HG03520 (cell line): ENCODE data around the gene ST3GAL4.
"Not testable (repeated sequence)": the region's sequence is repeated elsewhere in the genome, so short reads cannot be mapped to it uniquely, and the experiment has no call there.

Experiments used
- ATAC-seq: cut with Tn5 transposase; IDR thresholded peaks from one replicate; pipeline ENCODE4 v1.9.1; 2021; ENCODE audit warnings: mild to moderate bottlenecking, moderate library complexity; ENCODE audit not compliant: unreplicated experiment

Gene ST3GAL4

GRCh38 chr11:126355324-126355925, at the start of gene ST3GAL4:
TSS of gene ST3GAL4 (plus strand) at chr11:126355686. CDS start at chr11:126406156, 50,470 bp downstream.
- peak; percentile 48 for ATAC-seq

DNA sequence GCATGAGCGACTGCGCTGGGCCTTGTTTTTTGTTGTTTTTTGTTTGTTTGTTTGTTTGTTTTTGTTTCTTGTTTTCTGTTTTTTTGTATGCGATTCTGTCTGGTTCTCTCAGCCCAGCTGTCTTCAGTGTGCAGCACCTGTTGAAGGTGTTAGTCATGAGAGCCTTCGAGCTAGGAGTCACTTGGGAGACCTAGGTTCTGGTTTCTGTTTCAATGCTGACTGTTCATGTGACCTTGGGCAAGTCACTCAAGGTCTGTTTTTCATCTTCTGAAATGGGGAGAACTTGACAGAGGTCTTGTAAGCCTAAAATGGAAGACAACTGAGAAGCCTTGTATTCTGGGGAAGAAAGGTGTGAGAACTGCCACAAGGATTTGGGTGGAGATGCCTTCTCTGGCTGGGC, 49.8 kb upstream of the ST3GAL4 start:
- ATAC-seq, result peak; percentile 49

DNA sequence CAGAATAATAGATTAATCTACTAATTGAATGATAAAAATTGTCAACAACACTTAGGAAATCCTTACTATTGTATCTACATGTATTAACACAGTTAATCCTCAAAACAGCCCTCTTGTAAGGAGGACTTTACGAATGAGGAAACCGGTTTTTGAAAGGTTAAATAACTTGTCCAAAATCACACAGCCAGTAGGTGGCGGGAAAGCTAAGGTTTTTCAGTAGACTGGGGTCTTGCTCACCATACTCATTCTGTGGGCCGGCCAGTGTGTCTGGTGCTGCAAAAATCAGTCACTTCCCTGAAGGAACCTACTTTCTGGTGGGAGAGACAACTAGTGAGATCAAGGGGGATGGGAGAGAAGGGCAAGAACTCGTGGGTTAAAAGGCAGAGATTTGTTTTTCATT, 47.8 kb upstream of the ST3GAL4 start:
- ATAC-seq, result no peak

- no peak for ATAC-seq
Observed at GRCh38 chr11:126308271-126308671, 47.2 kb upstream of the ST3GAL4 start.

- ATAC-seq, result not testable (repeated sequence)
Observed at GRCh38 chr11:126308771-126309170, 46.7 kb upstream of the ST3GAL4 start.

GRCh38 chr11:126310200-126310991, 45.1 kb upstream of the ST3GAL4 start:
- ATAC-seq, result peak; percentile 42

GRCh38 chr11:126310992-126311310, 44.5 kb upstream of the ST3GAL4 start:
- ATAC-seq, result no peak

GRCh38 chr11:126311401-126312291, 43.8 kb upstream of the ST3GAL4 start:
- ATAC-seq, result peak; percentile 60

- no peak for ATAC-seq
Observed at GRCh38 chr11:126312961-126313360, 42.5 kb upstream of the ST3GAL4 start.

DNA sequence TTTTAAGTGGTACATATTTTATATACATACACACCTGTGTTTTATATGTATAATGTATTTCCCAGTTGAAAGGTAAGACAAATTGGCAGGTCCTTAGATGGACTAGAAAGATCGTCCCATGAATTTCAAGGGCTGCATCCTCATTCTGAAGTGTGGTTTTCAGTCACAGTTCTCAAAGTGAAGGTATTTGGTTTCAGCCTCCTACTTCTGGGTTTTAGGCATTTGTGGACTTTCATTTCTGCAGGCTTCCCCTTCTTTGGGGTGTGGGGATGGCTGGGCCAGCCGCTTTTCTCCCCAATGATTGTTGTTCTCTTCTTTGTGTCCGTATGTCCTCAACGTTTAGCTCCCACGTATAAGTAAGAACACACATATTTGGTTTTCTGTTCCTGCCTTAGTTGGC, 41.7 kb upstream of the ST3GAL4 start:
- no peak for ATAC-seq

DNA sequence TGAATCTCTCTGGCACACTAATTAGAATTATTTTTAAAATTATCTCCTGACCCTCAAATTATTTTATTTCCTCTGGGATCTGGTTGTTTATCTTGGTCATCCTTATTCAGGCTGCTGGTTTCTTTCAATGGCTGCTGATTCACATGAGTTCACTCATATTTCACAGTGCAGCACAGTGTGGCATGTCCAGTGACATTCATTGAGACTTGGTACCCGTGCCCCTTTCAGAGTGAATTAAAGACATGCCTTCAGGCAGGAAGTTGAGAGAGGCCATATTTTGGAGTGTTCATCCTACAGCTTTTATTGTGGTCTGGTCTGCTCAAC, 38.1 kb upstream of the ST3GAL4 start:
- ATAC-seq, result no peak

GRCh38 chr11:126317756-126318573, 37.5 kb upstream of the ST3GAL4 start:
- ATAC-seq, result peak; percentile 11

DNA sequence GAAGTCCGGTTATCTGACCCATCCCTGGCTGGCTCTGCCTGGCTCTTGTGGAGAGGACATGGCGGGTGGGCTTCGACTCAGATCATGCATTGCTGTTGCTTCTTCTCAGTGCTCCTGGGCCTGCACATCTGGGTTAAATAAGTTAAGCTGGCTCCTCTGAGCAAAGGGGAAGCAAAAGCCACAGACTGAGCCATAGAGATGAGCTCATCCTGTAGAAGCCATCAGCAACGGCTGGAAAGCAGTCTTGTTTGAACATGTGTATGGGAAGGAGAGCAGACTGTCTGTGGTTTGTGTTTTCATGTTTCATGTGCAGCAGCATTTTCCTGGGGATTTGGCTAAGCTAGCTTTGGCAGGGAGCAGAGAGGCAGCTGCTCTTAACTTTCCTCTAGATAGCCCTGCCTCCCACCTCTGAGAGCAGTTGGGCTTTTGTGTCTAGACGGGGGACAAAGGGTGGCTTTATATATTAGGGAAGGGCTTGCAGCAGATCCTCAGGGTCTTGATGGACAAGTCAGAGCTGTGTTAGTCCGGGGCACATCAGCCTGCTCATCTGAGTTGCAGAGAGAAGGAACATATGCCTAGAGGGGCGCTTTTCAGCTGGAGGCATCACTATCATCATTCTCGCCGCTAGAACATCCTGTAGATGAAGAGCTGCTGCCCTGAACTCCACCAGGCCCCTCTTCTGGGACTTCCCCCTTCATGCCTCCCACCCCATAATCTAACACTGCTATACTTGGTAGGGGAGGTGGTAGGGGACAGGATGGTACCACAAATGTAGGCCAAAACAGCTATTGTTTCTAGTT, 36.7 kb upstream of the ST3GAL4 start:
- peak; percentile 84 for ATAC-seq

- ATAC-seq, result no peak
Observed at GRCh38 chr11:126319374-126319740, 36.1 kb upstream of the ST3GAL4 start.

DNA sequence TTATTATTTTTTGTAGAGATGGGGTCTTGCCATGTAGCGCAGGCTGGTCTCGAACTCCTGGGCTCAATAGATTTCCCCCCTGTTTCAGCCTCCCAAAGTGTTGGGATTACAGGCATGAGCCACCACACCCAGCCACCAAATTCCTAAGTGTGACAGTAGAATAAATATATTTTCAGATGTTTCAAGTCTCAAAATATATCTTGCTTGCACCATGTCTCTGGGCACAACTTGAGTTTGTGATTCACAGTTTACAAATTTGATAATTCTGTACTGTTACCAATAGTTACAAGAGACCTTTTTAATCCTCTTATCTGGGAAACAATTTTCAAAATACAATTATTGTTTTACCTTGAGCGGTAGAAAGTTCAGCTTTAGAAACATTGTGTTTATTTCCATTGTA, 32.5 kb upstream of the ST3GAL4 start:
- no peak for ATAC-seq

- no peak for ATAC-seq
Observed at GRCh38 chr11:126327281-126328000, 28.0 kb upstream of the ST3GAL4 start.

GRCh38 chr11:126328001-126328390, 27.5 kb upstream of the ST3GAL4 start:
- no peak for ATAC-seq

- no peak for ATAC-seq
Observed at GRCh38 chr11:126328444-126328843, 27.0 kb upstream of the ST3GAL4 start.

DNA sequence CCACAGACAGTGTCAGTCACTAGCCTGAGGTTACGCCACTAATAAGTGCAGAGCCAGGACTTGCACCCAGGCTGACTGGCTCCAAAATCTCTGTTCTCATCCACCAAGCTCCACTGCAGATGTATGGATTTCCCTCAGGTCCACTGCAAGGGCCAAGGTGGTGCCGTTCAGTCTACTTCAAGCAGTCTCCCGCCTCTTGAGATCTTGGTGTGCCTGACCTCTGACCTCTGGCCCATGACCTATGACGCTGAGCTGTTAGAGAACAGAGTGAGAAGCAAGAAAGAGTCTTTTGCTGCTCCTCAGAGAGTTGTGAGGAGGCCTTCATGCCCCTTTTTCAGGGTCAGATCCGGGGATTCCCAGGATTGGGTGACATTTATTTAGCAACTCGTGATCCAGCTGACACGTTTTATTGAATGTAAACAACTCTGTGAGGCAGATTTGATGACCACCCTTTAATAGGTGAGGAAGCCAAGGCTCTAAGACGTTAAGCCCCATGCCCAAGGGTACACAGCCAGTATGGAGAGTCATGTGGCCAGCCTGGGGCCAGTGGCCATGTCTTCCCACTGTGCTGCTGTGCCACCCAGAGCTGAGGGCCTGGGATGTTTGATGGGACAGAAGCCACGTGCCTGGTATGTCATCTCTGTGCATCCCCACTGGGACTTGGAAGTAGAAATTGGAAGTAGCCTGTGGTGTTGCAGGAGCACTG, 26.4 kb upstream of the ST3GAL4 start:
- no peak for ATAC-seq
